ENCODE measurements around the gene NRG3. TPM values are rescaled to one million over a fixed set of nuclear protein-coding genes. Genes with fewer than 3 reads are reported as not detected.

The NRG3 gene
- total and polyA plus RNA-seq, 2 of the 8 experiments (the other 6 are each of a cell fraction or from before 2014, with no cell fraction given) = 4.2 to 5.0 TPM

DNA sequence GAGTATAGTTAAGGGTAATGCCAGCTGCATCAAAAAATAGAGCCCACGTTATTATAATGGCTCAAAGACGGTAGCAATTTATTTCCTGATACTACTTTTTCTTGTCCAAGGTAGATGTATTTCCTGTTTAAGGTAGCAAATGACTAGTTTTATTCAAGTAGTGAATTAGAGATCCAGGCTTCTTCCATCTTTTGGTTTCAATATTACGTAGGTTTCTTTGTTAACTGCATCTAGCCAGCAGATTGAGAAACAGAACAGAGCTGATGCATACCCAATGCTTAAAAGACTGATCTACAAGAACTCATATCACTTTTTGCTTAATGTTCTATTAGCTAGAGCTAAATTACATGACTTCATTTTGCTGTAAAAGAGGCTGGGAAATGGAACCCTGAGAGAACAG is 992.1 kb downstream of the NRG3 start (continued):
- TF ChIP-seq, protein P1, sequence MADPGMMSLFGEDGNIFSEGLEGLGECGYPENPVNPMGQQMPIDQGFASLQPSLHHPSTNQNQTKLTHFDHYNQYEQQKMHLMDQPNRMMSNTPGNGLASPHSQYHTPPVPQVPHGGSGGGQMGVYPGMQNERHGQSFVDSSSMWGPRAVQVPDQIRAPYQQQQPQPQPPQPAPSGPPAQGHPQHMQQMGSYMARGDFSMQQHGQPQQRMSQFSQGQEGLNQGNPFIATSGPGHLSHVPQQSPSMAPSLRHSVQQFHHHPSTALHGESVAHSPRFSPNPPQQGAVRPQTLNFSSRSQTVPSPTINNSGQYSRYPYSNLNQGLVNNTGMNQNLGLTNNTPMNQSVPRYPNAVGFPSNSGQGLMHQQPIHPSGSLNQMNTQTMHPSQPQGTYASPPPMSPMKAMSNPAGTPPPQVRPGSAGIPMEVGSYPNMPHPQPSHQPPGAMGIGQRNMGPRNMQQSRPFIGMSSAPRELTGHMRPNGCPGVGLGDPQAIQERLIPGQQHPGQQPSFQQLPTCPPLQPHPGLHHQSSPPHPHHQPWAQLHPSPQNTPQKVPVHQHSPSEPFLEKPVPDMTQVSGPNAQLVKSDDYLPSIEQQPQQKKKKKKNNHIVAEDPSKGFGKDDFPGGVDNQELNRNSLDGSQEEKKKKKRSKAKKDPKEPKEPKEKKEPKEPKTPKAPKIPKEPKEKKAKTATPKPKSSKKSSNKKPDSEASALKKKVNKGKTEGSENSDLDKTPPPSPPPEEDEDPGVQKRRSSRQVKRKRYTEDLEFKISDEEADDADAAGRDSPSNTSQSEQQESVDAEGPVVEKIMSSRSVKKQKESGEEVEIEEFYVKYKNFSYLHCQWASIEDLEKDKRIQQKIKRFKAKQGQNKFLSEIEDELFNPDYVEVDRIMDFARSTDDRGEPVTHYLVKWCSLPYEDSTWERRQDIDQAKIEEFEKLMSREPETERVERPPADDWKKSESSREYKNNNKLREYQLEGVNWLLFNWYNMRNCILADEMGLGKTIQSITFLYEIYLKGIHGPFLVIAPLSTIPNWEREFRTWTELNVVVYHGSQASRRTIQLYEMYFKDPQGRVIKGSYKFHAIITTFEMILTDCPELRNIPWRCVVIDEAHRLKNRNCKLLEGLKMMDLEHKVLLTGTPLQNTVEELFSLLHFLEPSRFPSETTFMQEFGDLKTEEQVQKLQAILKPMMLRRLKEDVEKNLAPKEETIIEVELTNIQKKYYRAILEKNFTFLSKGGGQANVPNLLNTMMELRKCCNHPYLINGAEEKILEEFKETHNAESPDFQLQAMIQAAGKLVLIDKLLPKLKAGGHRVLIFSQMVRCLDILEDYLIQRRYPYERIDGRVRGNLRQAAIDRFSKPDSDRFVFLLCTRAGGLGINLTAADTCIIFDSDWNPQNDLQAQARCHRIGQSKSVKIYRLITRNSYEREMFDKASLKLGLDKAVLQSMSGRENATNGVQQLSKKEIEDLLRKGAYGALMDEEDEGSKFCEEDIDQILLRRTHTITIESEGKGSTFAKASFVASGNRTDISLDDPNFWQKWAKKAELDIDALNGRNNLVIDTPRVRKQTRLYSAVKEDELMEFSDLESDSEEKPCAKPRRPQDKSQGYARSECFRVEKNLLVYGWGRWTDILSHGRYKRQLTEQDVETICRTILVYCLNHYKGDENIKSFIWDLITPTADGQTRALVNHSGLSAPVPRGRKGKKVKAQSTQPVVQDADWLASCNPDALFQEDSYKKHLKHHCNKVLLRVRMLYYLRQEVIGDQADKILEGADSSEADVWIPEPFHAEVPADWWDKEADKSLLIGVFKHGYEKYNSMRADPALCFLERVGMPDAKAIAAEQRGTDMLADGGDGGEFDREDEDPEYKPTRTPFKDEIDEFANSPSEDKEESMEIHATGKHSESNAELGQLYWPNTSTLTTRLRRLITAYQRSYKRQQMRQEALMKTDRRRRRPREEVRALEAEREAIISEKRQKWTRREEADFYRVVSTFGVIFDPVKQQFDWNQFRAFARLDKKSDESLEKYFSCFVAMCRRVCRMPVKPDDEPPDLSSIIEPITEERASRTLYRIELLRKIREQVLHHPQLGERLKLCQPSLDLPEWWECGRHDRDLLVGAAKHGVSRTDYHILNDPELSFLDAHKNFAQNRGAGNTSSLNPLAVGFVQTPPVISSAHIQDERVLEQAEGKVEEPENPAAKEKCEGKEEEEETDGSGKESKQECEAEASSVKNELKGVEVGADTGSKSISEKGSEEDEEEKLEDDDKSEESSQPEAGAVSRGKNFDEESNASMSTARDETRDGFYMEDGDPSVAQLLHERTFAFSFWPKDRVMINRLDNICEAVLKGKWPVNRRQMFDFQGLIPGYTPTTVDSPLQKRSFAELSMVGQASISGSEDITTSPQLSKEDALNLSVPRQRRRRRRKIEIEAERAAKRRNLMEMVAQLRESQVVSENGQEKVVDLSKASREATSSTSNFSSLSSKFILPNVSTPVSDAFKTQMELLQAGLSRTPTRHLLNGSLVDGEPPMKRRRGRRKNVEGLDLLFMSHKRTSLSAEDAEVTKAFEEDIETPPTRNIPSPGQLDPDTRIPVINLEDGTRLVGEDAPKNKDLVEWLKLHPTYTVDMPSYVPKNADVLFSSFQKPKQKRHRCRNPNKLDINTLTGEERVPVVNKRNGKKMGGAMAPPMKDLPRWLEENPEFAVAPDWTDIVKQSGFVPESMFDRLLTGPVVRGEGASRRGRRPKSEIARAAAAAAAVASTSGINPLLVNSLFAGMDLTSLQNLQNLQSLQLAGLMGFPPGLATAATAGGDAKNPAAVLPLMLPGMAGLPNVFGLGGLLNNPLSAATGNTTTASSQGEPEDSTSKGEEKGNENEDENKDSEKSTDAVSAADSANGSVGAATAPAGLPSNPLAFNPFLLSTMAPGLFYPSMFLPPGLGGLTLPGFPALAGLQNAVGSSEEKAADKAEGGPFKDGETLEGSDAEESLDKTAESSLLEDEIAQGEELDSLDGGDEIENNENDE (IDR thresholded peaks at IDR 0.05; ENCODE audit: insufficient replicate concordance, low read length) = no peak
- TF ChIP-seq BCL11A (IDR thresholded peaks at IDR 0.05; ENCODE audit: low read depth in 2 of 2, low read length in 2 of 2) (no peak), PHF8 (conservative IDR thresholded peaks at IDR 0.05; ENCODE audit: low read depth, low read length) (no peak), TCF12 (IDR thresholded peaks at IDR 0.05; ENCODE audit: low read depth, low read length) (no peak), FOSL1 (IDR thresholded peaks at IDR 0.05; ENCODE audit: insufficient read depth, low read depth, low read length) (no peak), ASH2L (IDR thresholded peaks at IDR 0.05; ENCODE audit: low read length) (no peak), JUND (IDR thresholded peaks at IDR 0.05; ENCODE audit: low read length) (no peak)
